ENCODE measurements around the gene UFSP2. TPM values are rescaled to one million over a fixed set of nuclear protein-coding genes. Genes with fewer than 3 reads are reported as not detected.

UFSP2 gene
- total and polyA plus RNA-seq, 2 of the 4 experiments (the other 2 are of a cell fraction) = 21.8 to 43.7 TPM

DNA sequence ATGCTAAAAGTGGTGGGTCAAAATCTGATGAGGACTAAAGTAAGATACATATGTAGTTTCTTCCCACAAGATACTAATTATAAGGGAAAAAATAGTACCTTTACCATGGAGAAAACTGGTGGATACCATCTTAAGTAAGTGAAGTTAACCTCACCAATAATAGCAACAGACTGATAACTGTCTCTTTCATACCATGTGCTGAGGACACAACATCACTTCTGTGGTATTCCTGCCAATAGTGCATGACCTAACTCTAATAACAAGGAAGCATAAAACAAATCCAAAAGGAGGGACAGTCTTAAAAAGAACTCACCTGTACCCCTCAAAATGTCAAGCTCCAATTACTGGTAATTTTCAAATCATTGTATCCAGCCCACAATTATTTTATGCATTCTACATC is 8.8 kb downstream of the UFSP2 start:
- ATAC-seq (ENCODE audit: low read depth) (no peak), DNase-seq (no peak)
- Histone ChIP-seq H3K4me2 (ENCODE audit: low read depth, low read length) (no peak overlapping the region), H2BK5ac (ENCODE audit: low read depth, low read length, poor library complexity, severe bottlenecking) (no peak overlapping the region), H4K91ac (ENCODE audit: insufficient read depth, low read depth, low read length) (no peak overlapping the region), H2AFZ (replicated peaks; ENCODE audit: low read length, poor library complexity) (no peak overlapping the region), H3K18ac (ENCODE audit: low read depth, low read length) (no peak overlapping the region), H3K9ac (ENCODE audit: low read depth, low read length) (no peak overlapping the region), H2AK5ac (ENCODE audit: low read depth, low read length) (no peak overlapping the region), H2BK15ac (ENCODE audit: low read depth, low read length) (no peak overlapping the region), H2BK120ac (ENCODE audit: low read depth, low read length) (no peak overlapping the region), H3K9me1 (ENCODE audit: insufficient read depth, low read length) (peaks cover 9% of the 10 kb centered on the region), H3K56ac (ENCODE audit: extremely low read depth, insufficient read depth, low read length) (no peak overlapping the region), H3K14ac (replicated peaks; ENCODE audit: low read depth, low read length) (no peak overlapping the region), H3K27me3 (ENCODE audit: control insufficient read depth, insufficient read depth, low read length) (no peaks in the 10 kb centered on the region), H3K23ac (ENCODE audit: low read depth, low read length) (no peak overlapping the region), H4K8ac (ENCODE audit: low read depth in 2 of 2, low read length in 2 of 2) (no peak overlapping the region), H3K27ac (ENCODE audit: insufficient read depth, low read length) (no peak overlapping the region), H3K4me1 (ENCODE audit: control insufficient read depth, insufficient read depth, low read length) (0 out of 2 replicates have a peak, but pooled peaks cover 1% of the 10 kb centered on the region), H4K20me1 (ENCODE audit: insufficient read depth, low read length) (peaks cover 6% of the 10 kb centered on the region; the same call in 1 of the 2 replicates), H3K4me3 (ENCODE audit: insufficient read depth, low read depth, low read length) (no peak overlapping the region), H3K79me1 (ENCODE audit: low read depth in 1 of 2, low read length in 2 of 2) (peaks cover 9 to 10% of the 10 kb centered on the region in 2 experiments), H3K4ac (ENCODE audit: low read depth, low read length) (no peak overlapping the region), H2AK9ac (replicated peaks; ENCODE audit: low read depth, low read length, poor library complexity) (no peak overlapping the region), H4K5ac (ENCODE audit: low read depth, low read length) (no peak overlapping the region), H3K36me3 (ENCODE audit: control insufficient read depth, insufficient read depth, low read length) (peaks cover 16% of the 10 kb centered on the region), H2BK20ac (ENCODE audit: low read depth, low read length) (no peak overlapping the region), H3K9me3 (ENCODE audit: control insufficient read depth, insufficient read depth, low read length) (no peaks in the 10 kb centered on the region)
- no peak for TF ChIP-seq MAZ (IDR thresholded peaks at IDR 0.05; ENCODE audit: borderline replicate concordance, low read depth, low read length)
- no peak for TF ChIP-seq RFX5 (IDR thresholded peaks at IDR 0.05; ENCODE audit: low read depth, low read length)
- no peak for TF ChIP-seq RCOR1 (IDR thresholded peaks at IDR 0.05; ENCODE audit: insufficient replicate concordance, low read length)
- TF ChIP-seq MAFK (IDR thresholded peaks at IDR 0.05; ENCODE audit: low read depth, low read length) = no peak
- TF ChIP-seq, protein P1, sequence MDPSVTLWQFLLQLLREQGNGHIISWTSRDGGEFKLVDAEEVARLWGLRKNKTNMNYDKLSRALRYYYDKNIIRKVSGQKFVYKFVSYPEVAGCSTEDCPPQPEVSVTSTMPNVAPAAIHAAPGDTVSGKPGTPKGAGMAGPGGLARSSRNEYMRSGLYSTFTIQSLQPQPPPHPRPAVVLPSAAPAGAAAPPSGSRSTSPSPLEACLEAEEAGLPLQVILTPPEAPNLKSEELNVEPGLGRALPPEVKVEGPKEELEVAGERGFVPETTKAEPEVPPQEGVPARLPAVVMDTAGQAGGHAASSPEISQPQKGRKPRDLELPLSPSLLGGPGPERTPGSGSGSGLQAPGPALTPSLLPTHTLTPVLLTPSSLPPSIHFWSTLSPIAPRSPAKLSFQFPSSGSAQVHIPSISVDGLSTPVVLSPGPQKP (IDR thresholded peaks at IDR 0.05; ENCODE audit: borderline replicate concordance, low read depth, low read length) = no peak
- dilution Hi-C loops (cut with HindIII; ENCODE audit: low sequenced_read_pairs, unreplicated experiment) (no loop called here), in situ Hi-C loops (cut with MboI; ENCODE audit: low sequenced_read_pairs) (no loop called here), intact Hi-C loops (cut with micrococcal nuclease) (no loop called here)
- POLR2A ChIA-PET (ENCODE audit: unreplicated experiment) = no interaction called here
- BruUV-seq (replicated peaks) = no TSS peak
- CTCF ChIA-PET = no interaction called here

Data from IMR-90 (cell line).